ENCODE data around the gene FNDC3B.

Gene FNDC3B

DNA sequence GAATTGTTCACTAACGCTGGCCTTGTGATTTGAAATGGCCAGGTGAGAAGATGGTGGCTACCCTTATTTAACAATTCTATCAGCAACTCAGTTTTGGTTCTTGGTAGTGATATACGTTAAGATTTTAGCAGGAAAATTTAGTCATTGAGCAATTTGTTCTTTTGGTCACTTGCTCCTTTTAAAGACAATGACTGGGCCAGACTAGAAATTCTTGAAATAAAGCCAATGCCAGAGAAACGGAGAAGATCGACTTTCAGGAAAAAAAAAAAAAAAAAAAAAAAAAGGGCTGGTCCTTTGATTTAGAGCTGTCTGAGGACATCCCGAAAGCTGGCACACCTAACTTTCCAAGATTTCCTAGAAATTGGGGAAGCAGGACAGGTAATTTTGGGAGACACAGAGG lies 178.5 kb downstream of the FNDC3B start:
- DNase-seq (ENCODE audit: low read depth) = peak; percentile 75

DNA sequence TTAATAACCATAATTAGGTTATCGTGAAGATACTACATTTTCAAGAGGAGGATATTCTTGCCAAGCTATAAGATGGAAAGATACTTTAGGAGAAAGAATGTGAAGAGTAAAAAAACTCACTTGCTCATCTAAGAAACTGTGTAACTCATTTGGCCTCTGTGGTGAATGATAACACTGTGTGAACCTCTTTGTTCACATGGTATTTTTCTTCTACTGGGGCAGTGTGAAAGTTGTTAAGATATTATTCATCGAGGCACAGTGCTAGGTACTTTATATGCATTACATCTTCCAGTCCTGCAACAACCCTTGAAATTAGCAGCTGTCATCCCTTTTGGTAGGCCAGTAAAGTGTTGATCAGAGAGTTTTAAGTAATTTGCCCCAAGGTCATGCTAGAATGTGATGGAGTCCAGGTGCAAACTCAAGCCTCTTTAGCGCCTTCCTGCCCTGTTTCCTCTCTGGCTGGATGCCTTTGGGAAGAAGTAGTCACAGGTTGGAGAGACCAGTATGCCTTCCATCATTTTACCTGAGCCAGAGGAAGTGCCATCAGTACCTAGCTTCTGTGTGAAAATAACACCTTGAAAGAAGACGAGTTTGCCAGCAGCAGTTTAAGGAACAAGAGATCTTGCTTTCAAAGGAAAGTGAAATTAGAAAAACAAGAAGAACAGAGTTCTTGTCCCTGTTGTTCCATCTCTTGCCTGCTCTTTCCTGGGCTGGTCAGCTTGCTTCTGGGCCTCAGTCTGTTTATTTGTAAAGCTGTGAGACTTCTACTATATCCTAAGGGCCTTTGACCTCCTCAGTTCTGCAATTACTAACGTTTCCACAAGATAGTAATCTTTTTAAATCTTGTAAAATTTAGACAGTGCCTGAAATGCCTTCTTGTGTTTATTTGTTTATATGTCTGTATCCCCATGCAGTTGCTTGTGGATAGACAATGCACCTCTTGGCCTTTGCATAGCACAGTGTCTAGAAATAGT lies 179.3 kb downstream of the FNDC3B start:
- DNase-seq (ENCODE audit: low read depth) = peak; percentile 80

DNA sequence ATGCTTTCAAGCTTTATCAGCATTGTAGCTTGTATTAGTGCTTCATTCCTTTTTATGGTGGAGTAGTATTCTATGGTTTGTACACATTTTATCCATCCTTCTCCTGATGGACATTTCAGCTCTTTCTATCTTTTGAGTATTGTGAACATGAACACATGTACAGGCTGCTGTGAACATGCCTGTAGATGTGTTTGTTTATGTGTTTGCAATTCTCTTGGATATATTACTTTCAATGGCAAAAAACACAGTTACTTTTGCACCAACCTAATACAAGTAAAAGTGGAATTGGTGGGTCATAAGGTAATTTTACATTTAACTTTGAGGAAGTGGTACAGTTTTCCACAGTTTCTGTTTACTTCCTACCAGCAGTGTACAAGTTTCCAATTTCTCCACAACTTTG lies 180.4 kb downstream of the FNDC3B start:
- no peak for DNase-seq (ENCODE audit: low read depth)

DNA sequence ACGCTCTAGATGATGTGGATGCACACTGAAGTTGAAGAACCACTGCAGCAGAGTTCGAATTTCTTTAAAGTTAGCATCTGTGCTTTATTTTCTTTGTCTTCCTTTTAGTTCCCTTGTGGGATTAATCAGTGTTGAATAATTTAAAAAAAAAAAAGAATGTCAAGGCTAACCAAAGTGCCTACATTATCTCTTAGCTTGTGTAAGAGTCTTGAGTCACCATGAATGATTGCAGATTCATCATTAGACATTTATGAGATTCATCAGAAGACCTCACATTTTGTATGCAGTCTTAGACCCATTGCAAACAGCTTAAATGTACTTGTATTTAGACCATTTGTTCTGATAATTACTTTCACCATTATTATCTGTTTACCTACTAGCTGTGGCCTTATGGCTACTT lies 182.2 kb downstream of the FNDC3B start:
- DNase-seq (ENCODE audit: low read depth) = peak; percentile 90

DNA sequence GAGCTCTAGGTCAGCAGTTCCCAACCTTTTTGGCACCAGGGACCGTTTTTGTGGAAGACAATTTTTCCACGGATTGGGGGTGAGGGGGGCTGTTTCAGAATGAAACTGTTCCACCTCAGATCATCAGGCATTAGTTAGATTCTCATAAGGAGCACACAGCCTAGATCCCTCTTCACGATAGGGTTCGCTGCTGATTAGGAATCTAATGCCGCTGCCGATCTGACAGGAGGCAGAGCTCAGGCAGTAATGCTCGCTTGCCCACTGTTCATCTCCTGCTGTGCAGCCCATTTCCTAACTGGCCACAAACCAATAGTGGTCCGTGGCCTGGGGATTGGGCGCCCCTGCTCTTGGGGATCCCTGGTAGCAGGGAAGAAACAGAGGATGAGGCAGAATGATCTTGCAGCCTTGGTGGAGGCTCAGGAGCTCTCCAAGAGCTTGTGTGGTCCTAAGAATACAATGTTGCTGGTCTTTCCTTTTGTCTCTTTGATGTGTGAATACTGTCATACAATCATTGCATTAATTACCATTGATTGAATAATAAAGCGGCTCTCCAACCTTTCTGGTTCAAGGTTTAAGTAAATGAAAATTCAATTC lies 183.2 kb downstream of the FNDC3B start:
- no peak for DNase-seq (ENCODE audit: low read depth)

DNA sequence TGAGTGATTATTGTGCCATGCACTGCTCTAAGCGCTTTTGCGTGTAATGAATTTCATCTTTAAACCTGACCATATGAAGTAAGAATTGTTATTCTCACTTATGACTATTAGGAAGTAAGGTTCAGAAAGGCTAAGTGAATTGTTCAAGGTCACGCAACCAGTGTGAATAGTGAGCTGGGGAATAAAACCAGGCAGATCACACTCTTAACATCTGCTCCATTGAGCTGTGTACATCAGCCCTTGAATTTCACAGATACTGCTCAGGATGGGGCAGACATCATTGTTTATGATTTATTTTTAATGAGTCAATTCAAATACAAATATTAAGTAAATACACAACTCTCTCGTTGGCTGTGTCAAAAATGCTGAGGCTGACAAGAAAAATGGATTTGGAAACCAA lies 184.5 kb downstream of the FNDC3B start:
- no peak for DNase-seq (ENCODE audit: low read depth)

DNA sequence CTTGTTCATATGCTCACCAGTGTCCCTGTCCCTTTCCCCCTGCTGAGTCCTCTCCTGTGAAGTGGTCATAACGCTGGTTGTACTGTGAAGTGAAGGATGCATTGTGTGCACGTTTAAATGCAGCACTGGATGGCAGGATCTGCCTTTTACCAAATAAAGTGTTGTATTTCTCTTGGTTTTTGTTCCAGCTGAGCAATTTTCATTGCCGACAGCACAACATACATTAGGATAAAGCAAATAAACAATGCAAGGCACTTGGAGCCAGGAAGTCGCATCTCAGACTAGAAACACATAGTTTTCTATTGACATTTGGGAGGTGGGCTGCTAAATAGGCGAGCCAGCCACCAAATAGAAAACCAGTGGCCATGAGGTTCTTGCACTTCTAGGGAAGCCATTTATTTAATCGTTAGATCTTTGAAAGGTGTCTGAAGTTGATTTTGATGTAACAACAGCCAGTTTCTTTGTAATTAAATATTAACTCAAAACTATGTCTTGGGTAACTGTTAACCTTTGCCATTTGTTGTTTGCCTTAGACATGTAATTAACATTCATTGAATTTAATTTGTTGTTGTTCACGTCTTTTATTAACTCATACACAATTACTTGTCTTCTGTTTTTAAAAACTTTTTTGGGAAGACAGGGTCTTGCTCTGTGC lies 185.3 kb downstream of the FNDC3B start:
- peak; percentile 28 for DNase-seq (ENCODE audit: low read depth)

DNA sequence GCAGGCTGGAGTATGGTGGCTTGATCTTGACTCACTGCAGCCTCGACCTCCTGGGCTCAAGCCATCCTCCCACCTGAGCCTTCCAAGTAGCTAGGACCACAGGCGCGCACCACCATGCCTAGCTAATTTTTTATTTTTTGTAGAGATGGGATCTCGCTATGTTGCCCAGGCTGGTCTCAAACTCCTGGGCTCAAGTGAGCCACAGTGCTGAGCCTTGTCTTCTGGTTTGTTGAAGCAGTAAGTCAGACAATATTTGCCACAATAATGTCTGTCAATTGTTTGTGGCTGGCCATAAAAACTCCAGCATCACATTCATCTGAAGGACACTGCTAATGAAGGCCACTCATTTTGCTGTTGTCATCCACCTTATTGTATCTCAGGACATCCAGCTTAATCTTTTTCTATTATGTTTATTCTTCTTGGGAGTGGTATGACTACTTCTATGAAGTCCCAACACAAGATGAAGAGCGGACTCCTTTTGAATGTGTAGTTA lies 185.9 kb downstream of the FNDC3B start:
- no peak for DNase-seq (ENCODE audit: low read depth)

DNA sequence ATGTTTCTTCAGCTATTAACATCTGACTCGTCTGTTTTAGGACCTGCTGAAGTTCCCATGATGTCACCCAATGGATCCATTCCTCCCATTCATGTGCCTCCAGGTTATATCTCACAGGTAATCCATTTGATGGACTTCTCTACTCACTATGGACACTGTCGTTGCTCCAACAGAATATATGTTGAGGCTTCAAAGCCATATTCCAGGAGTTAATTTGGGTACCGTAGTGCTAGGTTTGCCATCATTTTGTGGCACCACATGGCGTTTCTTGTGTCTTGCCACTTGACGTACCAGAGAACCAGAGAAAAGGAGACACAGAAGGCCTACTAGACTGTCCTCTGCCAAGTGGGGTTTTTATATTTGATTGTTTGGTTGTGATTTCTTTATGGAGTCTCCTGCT lies 187.5 kb downstream of the FNDC3B start:
- DNase-seq (ENCODE audit: low read depth) = no peak

DNA sequence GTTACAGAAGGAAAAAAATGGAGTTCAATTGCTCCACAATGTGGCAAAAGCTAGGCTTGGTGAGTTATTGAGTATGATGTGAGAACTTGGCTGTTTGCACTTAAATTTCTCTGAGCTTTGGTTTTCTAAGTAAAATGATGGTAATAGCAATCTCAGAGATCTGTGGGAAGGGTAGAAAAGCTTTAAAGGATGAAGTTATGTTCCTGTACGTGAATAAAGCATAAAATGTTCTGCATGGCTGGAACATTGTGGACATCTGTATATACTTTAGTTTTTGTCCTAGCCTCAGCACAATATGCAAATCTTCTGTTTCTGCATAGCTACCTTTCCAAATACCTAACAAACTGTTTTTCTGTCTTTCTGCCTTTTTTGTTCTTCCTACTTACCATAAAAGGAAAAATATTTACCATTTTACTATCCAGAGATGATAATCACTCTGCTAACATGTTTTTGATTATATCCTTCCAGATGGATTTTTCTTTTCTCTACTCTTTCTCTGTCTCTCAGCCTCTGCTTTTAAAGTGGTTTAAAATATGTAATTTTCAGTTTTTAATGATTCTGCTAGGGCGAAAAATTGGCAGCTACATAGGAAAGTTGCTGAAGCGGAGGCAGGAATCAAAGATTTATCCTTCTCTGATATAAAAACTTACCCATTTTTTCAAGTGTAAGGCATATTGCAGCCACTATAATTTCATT lies 188.1 kb downstream of the FNDC3B start:
- no peak for DNase-seq (ENCODE audit: low read depth)

DNA sequence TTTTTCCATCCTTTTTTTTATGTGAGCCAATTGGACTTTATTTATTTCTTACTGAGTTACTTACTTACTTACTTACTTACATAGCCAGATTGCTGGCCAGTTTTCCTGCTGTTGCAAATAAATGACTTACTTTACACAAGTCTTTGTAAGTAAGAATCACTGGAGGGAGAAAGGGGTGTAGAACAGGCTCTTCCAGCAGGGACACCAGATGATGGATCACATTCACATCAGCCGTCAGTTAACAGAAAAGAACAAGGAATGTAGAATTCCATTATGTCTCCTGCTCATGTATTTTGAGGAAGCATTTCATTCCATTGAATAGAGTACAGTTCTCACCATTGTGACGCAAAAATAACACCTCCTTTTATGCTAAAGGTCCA lies 188.6 kb downstream of the FNDC3B start:
- DNase-seq (ENCODE audit: low read depth) = no peak

DNA sequence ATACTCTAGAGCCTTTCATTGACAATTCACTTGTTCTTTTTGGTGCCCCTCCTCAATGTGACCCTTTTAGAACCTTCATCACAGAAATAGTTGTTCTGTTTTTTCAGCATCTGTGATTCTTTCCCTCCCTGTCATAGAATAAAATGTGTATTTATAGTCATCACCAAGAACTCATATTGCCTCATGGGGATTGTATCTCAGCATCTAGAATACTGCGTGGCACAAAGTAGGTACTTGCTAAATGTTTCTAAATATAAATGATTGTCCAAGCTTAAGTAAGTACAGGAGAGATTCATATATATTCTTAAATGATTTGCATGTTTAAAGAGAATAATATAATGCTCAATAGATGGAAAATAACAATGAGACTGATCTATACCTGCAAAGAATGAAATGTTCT lies 190.1 kb downstream of the FNDC3B start:
- no peak for DNase-seq (ENCODE audit: low read depth)

DNA sequence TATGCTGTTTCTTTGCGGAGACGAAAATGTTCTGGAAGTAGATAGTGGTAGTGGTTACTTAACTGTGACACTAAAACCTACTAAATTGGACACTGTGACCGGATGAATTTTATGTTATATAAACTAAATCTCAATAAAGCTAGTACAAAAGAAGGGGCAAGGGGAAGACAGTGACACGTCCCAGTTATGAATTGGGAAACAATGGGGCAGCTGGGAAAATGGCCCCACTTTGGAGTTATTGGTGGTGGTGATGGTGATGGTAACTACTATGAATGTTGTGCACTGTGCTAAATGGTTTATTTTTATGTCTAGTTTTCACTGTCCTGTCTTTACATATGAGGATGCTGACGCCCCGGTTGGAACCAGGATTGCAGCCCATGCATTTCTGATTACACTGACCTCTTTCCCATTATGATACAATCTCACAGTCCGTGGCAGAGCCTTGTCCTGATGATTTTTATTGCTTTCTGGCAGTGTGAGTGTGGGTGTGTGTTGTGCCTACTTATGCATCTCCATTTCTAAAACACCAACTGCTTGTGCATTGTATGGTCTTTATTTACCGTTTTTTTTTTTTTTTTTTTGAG lies 192.0 kb downstream of the FNDC3B start:
- no peak for DNase-seq (ENCODE audit: low read depth)

DNA sequence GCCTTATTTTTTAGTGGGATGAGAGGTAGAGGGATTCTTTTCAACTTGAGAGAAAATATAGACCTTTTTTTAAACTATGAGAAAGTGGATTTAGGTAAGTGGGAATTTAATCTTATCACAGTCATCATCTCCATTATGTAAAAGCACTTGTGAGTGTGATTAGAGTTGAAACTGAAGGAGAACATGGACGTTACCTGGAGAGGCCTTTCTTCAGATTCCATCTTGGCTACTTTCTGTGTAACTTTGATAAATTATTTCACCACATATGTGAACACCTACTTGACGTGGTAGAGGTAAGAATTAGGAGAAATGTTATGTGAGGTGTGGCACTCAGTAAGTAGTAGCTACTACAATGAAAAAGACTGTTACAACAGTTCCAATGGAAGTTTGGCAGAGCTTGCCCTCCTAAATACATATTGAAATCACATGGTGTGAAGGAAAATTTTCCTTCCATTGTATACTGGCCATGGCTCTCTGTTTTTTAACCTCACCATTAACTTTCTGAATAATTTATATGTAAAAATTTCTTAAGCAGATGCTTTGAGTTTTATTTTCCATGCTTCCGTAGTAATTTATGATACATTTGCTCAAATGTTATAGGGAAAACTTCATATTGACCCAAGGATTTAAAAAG lies 193.3 kb downstream of the FNDC3B start:
- DNase-seq (ENCODE audit: low read depth) = no peak

DNA sequence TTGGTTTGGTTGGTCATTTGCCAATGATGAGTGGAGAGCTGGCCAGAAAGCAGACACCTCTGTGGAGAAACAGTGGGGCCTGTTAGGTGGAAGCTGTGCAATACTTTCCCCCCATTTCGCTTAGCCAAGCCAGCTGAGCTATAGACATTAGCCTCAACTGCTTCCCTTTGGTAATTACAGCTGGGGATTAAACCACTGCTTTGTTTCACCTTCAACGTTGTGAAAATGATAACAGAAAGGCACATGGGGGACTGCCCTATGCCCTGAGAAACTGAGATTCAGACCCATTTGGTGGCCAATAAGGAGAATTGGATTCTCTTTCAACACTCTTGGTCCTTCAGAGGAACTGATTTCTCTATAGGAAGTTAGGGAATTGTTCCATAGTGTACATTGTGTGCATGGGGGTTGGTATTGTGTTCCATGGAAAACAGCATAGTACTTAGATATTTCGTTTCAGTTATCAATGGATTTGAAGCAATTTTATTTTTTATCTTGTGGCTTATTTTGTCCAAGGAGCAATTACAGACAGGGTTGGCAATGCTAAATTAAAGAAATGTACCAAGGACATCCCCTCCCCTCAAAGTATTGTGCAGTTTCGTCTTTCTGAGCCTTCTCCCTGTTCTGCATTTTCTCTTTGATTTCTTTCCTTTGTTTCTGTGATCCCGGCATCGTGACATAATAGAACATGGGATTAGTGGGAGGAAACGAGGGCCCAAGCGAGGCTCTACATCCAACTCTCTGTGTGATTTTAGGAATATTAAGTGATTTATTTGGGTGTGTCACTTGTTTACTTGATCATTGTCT lies 194.3 kb downstream of the FNDC3B start:
- DNase-seq (ENCODE audit: low read depth) = no peak

DNA sequence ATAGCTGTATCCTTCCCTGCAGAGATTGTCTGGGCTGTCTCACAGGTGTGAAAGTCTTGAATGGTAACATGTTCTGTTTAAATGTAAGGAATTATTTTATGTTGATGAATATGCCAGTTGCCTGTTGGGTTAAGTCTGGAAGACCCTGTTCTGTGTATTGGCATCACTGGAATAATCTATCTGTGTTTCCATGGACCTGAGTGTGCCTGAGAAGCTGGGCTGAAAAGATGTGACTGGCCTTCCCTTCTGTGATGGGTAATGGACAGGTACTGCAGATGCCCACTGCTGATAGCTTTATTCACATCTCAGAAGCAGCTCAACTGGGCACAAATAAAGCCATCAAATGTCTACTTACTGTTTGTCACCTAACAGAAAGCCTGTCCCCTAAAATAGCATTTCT lies 196.3 kb downstream of the FNDC3B start:
- no peak for DNase-seq (ENCODE audit: low read depth)

DNA sequence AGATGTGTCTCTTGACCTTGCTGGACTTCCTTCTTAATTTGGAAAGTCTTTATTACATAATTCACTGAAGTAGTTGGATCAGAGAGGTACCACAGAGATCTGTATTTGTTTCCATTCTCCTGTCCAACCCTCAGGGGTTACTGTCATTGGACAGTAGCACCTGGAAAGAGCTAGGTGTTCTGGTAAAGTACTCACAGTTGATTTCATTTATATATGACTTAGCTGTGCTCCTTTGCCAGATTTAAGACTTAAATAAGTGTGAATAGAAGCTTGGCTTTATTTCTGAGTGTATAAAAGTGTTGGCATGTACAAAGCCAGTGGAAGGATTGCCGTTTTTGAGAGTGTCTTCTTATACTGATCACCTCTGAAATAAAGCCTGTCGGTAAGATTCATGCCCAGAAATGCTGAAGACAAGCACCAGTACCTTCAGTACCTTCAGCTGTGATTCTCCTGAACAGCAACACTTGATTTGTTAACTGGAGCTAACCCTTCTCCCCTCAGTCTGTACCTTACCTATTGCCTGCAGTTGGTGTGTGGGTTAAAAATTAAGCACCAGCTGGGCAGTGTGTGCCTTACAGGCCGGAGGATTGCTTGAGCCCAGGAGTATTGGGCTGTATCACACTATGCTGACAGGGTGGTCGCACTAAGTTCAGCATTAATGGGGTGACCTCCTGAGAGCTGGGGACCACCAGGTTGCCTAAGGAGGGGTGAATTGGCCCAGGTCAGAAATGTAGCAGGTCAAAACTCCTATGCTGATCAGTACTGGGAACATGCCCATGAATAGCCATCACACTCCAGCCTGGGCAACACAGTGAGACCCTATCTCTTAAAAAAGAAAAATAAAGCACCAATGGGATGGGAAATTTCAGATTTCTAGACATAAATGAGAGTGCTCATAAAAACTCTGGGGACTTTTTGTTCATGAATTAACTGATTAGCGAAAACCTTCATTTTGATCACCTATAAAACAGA lies 197.7 kb downstream of the FNDC3B start:
- no peak for DNase-seq (ENCODE audit: low read depth)

DNA sequence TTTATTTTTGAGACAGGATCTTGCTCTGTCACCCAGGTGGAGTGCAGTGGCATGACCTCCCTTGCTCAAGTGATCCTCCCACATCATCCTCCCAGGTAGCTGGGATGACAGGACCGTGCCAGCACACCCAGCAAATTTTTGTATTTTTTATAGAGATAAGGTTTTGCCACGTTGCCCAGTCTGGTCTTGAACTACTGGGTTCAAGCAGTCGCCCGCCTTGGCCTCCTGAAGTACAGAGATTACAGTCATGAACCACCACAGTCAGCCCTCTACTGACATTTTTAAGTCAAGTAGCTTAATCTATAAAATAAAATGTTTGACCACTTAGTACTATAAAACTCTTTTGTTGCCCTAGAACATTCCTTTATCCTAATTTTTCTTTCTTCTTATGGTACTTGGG lies 198.8 kb downstream of the FNDC3B start:
- DNase-seq (ENCODE audit: low read depth) = no peak

DNA sequence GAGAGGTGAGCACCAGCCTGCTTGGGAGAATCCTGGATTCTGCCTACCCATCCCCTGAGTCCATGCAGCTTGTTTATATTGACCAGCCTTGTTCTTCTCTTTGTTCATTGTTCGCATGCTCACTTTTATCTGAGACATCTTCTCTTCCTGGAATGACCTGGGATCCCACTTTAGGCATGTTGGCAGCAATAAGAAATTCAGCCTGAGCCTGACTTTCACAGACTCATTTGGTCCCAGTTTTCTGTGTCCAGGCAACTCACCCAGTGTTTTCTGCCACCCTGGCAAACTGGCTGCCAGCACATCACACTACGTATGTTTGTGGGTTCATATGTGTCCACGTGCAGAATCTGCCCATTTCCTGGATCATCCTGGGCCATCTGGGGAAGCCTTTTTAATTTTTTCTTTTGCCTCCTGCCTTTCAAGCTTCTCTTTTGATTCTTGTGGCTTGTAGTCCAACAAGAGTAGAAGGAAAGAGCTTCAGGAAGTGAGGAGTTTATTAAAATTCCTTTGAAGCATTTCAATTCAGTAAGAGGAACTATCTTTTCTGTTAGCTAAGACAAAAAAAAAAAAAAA lies 199.9 kb downstream of the FNDC3B start:
- no peak for DNase-seq (ENCODE audit: low read depth)
